SK-N-MC (cell line): ENCODE measurements around the gene IFNG-AS1.

Experiments used
- DNase-seq: peaks from one replicate; pipeline ENCODE4 v3.0.0-alpha.2; 2011; ENCODE audit warnings: low read depth, low spot score
- H3K27ac ChIP-seq: fragments of 200-600 bp; sonication (generic); 2 replicates; pipeline ENCODE4 v1.5.1; 2016; ENCODE audit warnings: mixed run types
- H3K36me3 ChIP-seq: fragments of 200-600 bp; sonication (generic); 2 replicates; pipeline ENCODE4 v1.6.1; 2017; ENCODE audit warnings: antibody characterized with exemption, low read length, mixed read lengths; ENCODE audit not compliant: insufficient read depth
- H3K4me3 ChIP-seq: fragments of 200-600 bp; sonication (generic); 2 replicates; pipeline ENCODE4 v1.5.1; 2016
- H3K9ac ChIP-seq: fragments of 200-600 bp; sonication (generic); 2 replicates; pipeline ENCODE4 v1.8.0; 2017; ENCODE audit warnings: mixed run types, mixed read lengths; ENCODE audit not compliant: insufficient read length
- H3K9me3 ChIP-seq: fragments of 200-600 bp; sonication (generic); 2 replicates; pipeline ENCODE4 v1.6.1; 2017; ENCODE audit warnings: low read depth, mild to moderate bottlenecking, antibody characterized with exemption, low read length, moderate library complexity, mixed read lengths
- EZH2 ChIP-seq: fragments of 200-600 bp; sonication (generic); IDR thresholded peaks from one replicate; pipeline ENCODE4 v1.6.1; 2017; ENCODE audit warnings: antibody characterized with exemption
- FOXP2 ChIP-seq: optimal IDR thresholded peaks from 2 replicates; pipeline ENCODE3; 2011; ENCODE audit warnings: mild to moderate bottlenecking, moderate library complexity; ENCODE audit not compliant: insufficient read depth; ENCODE audit errors: extremely low read length, control extremely low read depth
- POLR2AphosphoS5 ChIP-seq: IDR thresholded peaks from 2 replicates; pipeline ENCODE4 v1.6.1; 2012; ENCODE audit warnings: mild to moderate bottlenecking, low read depth, low read length, borderline replicate concordance

The IFNG-AS1 gene

DNA sequence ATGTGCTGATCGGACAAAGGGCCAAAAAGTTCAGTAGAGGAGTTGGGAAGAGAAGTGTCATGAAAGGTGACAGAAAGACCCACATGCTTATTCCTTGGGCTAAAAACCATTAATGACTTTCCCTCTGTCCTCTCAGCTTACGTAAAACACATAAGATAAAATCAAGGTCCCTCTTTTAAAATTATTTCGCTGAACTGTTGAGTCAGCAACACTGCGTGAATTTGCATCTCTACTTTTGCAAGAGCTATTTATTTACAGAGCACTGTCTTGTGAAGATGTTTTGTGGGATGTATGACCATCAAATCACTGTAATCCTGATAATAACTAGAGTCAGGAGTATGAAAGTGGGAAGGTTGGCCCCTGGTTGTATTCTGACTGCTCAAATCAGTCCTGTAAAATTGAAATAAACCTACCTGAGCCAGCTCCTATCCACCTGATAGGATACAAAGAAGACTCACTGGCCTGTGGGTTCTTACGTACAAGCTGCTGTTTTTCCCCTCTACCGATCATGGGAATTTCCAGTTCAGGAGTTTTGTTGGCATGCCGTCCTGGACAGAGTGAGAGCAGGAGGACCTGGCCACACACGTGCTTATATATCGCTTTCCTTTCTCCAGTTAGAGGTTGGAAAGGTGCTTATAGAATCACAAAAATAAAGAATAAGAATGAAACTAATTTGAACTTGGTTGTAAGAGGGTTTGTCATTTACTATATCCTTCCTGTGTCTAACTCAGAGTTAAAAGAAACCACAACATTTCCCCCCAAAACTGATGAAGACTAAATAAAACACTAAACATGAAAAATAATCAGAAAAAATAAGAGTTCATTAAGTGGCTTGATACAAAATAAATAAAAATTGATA, 42.9 kb downstream of the IFNG-AS1 start:
- Histone ChIP-seq H3K27ac (no peak overlapping the region), H3K36me3 (no peaks in the 10 kb centered on the region), H3K9ac (no peak overlapping the region), H3K4me3 (no peak overlapping the region), H3K9me3 (no peaks in the 10 kb centered on the region)
- no peak for DNase-seq
- TF ChIP-seq FOXP2, result no peak
- TF ChIP-seq EZH2, result no peak
- TF ChIP-seq POLR2AphosphoS5, result no peak

DNA sequence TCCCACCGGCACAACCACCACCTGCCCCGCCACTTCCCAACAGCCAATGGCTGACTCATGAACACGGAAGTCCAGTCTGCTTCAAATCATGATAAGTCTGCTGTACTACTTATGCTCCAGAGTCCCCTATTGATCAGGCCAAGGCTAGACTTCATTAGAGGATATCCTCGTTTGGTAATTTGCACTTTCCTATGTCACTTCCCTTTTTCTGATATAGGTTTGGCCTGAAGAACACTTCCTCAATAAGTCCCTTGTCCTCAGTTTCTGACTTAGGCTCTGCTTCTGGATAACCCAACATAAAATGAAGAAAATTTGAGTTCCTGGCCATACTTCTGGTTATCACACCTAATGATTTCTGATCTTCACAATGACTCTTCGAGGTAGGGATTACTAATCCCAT, 45.3 kb downstream of the IFNG-AS1 start:
- H3K27ac ChIP-seq, result no peak overlapping the region

DNA sequence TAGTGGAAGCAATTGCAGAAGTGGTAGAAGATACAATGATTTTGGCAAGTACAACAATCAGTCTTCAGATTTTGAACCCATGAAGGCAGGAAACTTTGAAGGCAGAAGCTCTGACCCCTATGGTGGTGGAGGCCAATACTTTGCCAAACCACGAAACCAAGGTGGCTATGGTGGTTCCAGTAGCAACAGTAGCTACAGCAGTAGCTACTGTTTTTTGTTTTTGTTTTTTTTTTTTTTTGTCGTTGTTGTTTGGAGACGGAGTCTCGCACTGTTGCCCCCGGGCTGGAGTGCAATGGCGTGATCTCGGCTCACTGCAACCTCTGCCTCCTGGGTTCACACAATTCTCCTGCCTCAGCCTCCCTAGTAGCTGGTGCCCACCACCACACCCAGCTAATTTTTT, 47.4 kb downstream of the IFNG-AS1 start:
- Histone ChIP-seq H3K4me3 (no peak overlapping the region), H3K27ac (no peak overlapping the region), H3K9ac (no peak overlapping the region), H3K36me3 (no peaks in the 10 kb centered on the region), H3K9me3 (no peaks in the 10 kb centered on the region)
- no peak for TF ChIP-seq FOXP2
- TF ChIP-seq EZH2, result no peak
- no peak for TF ChIP-seq POLR2AphosphoS5
- DNase-seq, result no peak

More for the DNA sequence above, 45.3 kb downstream of the IFNG-AS1 start:
- DNase-seq, result no peak
- Histone ChIP-seq H3K9ac (no peak overlapping the region), H3K36me3 (no peaks in the 10 kb centered on the region), H3K4me3 (no peak overlapping the region), H3K9me3 (no peaks in the 10 kb centered on the region)
- TF ChIP-seq FOXP2 (no peak), POLR2AphosphoS5 (no peak), EZH2 (no peak)

DNA sequence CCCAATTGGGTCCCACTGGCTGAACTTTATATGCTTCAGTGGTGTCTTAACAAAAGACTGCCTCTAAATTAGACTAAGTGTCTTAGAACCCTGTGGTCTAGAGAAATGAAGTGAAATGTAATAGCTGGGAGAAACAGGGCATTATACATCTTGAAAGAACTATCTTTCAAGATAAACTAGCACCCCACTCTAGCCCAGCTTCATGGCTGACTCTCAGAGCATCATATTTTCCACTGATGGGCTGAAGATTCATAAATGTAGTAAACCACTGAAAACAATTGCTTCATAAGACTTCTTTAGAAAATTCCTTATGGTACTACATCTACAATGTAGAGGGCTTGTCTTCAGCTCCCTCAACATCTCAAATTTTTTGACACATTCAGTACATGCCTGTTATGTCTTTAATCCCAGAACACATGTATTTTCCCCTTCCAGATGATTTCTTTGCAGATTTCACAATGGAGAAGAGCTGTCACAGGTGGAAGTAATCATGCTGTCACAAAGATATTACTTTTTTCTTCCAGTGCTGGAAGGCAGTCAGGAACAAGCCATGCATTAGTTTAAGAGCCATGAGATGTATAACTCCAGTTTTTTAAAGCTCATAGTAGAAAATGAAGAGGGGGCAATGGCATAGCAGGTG, 48.5 kb downstream of the IFNG-AS1 start:
- H3K27ac ChIP-seq, result no peak overlapping the region
- TF ChIP-seq POLR2AphosphoS5, result no peak
- TF ChIP-seq FOXP2, result no peak
- TF ChIP-seq EZH2, result no peak
- DNase-seq, result no peak

DNA sequence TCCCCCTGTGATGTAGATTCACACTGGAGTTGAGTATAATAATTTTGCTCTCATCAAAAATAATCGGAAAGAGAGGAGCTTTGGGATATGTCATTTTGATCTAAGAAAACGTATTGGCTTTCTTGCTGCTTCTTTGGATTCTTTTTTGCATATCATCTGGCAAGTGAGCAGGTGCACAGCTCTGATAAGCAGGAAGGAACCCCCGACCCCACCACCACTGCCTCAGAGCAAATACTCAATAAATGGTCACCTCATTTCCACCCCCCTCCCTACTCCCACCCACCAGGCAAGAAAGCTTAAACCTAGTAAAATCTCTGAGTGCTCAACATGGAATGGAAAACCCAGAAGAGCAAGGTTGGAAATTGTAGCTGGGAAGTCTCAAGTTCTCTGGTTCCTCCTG, 49.4 kb downstream of the IFNG-AS1 start:
- DNase-seq, result no peak
- Histone ChIP-seq H3K27ac (no peak overlapping the region), H3K9me3 (no peaks in the 10 kb centered on the region), H3K4me3 (no peak overlapping the region), H3K9ac (no peak overlapping the region), H3K36me3 (no peaks in the 10 kb centered on the region)
- TF ChIP-seq FOXP2 (no peak), EZH2 (no peak), POLR2AphosphoS5 (no peak)

More for the DNA sequence above, 48.5 kb downstream of the IFNG-AS1 start:
- H3K9me3 ChIP-seq, result no peaks in the 10 kb centered on the region
- no peaks in the 10 kb centered on the region for H3K36me3 ChIP-seq
- H3K4me3 ChIP-seq, result no peak overlapping the region
- no peak overlapping the region for H3K9ac ChIP-seq

DNA sequence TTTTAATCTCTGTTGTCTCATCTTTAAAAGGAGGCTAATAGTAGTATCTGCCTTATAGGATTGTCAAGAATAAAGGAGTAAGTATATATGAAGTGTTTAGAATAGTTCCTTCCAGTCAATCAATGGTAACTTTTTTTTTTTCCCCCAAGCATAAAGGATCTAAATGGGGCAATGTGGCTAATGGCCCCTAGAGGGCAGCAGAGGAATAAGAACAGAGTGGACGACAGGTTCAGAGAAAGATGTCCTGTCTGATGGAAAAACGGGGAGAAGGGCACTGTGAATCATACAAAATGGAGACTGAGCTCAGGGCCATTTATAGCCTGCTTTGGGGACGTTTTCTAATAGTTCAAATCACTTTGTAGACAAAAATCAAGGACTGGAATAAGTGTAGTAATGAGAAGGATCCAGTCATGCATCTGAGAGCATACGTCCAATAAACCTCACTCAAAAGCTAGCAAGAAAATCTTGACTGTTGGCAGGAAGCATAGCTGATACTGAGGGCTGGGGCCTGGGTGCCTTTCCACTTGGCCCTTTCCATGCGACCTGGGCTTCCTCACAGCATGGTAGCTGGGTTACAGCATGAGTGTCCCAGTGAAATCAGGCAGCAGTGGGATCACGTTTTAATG, 51.3 kb downstream of the IFNG-AS1 start:
- H3K9me3 ChIP-seq, result no peaks in the 10 kb centered on the region
- TF ChIP-seq EZH2, result no peak
- TF ChIP-seq POLR2AphosphoS5, result no peak
- no peak for TF ChIP-seq FOXP2
- H3K27ac ChIP-seq, result no peak overlapping the region
- DNase-seq, result peak; percentile 28
- no peaks in the 10 kb centered on the region for H3K36me3 ChIP-seq
- H3K9ac ChIP-seq, result no peak overlapping the region
- no peak overlapping the region for H3K4me3 ChIP-seq

DNA sequence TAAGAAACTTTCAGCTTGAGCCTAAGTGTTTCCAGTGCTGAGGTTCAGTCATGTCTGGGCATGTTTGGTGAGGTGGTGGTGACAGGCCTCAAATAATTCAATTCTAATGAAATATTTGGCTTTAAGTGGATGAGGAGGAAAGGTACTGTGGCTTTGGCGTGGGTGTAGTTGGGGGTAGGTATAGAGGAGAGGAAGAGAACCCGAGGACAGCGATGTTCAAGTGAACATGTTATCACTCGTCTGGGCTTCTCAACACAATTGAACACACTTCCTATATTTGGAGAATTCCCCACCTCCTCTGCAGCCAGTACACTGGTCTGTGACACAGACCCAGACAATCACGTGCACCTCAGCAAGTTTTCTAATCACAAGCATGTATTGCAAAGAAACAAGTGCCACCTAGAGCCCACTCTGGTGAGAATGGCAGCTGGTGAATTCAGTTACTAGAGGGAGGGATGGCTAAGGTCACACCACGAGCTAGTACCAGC, 53.0 kb downstream of the IFNG-AS1 start:
- Histone ChIP-seq H3K9me3 (no peaks in the 10 kb centered on the region), H3K27ac (no peak overlapping the region), H3K9ac (no peak overlapping the region), H3K4me3 (no peak overlapping the region), H3K36me3 (no peaks in the 10 kb centered on the region)
- TF ChIP-seq POLR2AphosphoS5 (no peak), EZH2 (no peak), FOXP2 (no peak)
- DNase-seq, result no peak

DNA sequence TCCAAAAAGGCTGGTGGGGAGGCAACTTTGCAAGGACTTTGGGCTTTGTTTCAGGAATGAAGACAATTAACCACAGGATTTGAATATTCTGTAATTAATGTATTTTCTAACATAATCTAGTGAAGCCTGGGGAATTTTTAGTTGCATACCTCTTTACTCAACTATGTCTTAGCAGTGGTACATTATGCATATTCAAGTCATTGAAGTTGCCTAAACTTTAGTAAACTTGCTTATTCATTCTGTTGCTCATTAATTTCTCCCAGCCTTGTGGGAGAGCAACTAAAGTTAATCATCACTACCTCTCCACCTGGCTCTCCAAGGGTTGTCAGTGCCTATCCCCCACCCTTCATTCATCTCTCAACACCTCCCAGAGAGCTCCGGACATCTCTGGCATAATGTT, 54.2 kb downstream of the IFNG-AS1 start:
- Histone ChIP-seq H3K9me3 (no peaks in the 10 kb centered on the region), H3K27ac (no peak overlapping the region), H3K4me3 (no peak overlapping the region), H3K9ac (no peak overlapping the region), H3K36me3 (no peaks in the 10 kb centered on the region)
- DNase-seq, result no peak
- TF ChIP-seq FOXP2 (no peak), POLR2AphosphoS5 (no peak), EZH2 (no peak)
